Left ventricle myocardium inferior (tissue), 1 donor: ENCODE measurements around the gene CELF4. TPM values are rescaled to one million over a fixed set of nuclear protein-coding genes. Genes with fewer than 3 reads are reported as not detected.

Experiments used
- DNase-seq: peaks from one replicate; pipeline ENCODE4 v3.0.0-alpha.2; 2020
- H3K27ac ChIP-seq: fragments of 200-600 bp; replicated peaks from 2 replicates; pipeline ENCODE4 v1.8.0; 2021
- H3K27me3 ChIP-seq: fragments of 200-600 bp; 2 replicates; pipeline ENCODE4 v1.8.0; 2021; ENCODE audit warnings: low read depth
- H3K36me3 ChIP-seq: fragments of 200-600 bp; 2 replicates; pipeline ENCODE4 v1.8.0; 2021
- H3K4me1 ChIP-seq: fragments of 200-600 bp; 2 replicates; pipeline ENCODE4 v1.8.0; 2021
- H3K4me3 ChIP-seq: fragments of 200-600 bp; 2 replicates; pipeline ENCODE4 v1.8.0; 2021; ENCODE audit warnings: mild to moderate bottlenecking, moderate library complexity
- H3K9me3 ChIP-seq: fragments of 200-600 bp; replicated peaks from 2 replicates; pipeline ENCODE4 v1.8.0; 2021
- intact Hi-C: fragments of 100-400 bp; cut with micrococcal nuclease; formaldehyde crosslinking; loops from one replicate; pipeline ENCODE4 v1.11.0; 2022
- total RNA-seq: library from RNA; stranded (reverse); fragmentation: NEBNext Ultra II Directional; extraction: Animal tissue kit (Norgen Biotek cat#: 25700); gene quantifications from one replicate; pipeline ENCODE4 v1.2.1, GENCODE V29; 2021
- TF ChIP-seq, protein P1 (sequence below): fragments of 200-600 bp; IDR thresholded peaks from 2 replicates; pipeline ENCODE4 v1.8.0; 2021; ENCODE audit warnings: antibody characterized with exemption, mild to moderate bottlenecking, borderline replicate concordance
- donor health status: DM: no; HTN: yes; CAD: no; lungs with severe emphysema.

Gene CELF4
- total RNA-seq, 1 donor from 2014 or later: 0.60 TPM

DNA sequence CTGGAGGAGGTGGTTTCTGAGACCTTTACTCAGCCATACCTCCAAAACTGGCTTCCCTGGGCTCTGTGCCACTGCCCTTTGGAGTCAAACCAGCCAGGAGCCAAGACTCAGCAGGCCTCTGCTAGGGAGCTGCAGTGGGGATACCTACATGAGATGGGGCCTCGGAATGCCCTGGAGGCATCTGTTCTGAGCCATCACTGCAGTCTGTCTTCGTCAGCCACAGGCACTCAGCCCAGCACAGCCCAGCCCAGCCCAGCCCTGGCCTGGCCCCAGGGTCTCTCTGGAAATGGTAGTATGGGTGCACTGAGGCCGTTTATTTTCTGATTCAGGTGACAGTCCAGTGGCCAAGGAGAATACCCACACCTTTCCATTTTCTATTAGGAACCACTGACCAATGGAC, 209.8 kb downstream of the CELF4 start:
- intact Hi-C loops: no loop called here
- Histone ChIP-seq H3K9me3 (no peaks in the 10 kb centered on the region), H3K27ac (no peak overlapping the region), H3K27me3 (peaks cover 5% of the 10 kb centered on the region), H3K4me1 (no peaks in the 10 kb centered on the region), H3K36me3 (no peaks in the 10 kb centered on the region), H3K4me3 (no peak overlapping the region)
- no peak for DNase-seq
- TF ChIP-seq, protein P1, sequence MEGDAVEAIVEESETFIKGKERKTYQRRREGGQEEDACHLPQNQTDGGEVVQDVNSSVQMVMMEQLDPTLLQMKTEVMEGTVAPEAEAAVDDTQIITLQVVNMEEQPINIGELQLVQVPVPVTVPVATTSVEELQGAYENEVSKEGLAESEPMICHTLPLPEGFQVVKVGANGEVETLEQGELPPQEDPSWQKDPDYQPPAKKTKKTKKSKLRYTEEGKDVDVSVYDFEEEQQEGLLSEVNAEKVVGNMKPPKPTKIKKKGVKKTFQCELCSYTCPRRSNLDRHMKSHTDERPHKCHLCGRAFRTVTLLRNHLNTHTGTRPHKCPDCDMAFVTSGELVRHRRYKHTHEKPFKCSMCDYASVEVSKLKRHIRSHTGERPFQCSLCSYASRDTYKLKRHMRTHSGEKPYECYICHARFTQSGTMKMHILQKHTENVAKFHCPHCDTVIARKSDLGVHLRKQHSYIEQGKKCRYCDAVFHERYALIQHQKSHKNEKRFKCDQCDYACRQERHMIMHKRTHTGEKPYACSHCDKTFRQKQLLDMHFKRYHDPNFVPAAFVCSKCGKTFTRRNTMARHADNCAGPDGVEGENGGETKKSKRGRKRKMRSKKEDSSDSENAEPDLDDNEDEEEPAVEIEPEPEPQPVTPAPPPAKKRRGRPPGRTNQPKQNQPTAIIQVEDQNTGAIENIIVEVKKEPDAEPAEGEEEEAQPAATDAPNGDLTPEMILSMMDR: no peak

DNA sequence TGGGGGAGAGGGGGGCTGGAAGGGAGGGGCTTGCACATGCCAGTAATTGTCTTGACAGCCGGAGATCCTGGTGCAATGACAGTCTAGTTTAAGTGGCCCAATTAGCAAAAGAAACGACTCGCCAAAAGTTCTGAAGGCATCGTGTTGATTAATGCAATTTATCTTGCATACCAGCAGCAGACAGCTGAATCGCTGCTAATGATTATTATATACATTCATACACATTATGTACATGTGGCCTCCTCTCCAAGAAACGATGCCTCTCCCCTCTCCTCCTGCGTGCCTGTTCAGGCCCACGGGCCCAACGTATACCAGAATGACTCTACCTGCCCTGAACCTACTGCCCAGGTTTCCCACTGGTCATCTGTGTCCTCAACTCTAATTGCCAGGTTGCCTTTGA, 214.5 kb downstream of the CELF4 start:
- TF ChIP-seq, protein P1: no peak
- Histone ChIP-seq H3K27me3 (peaks cover 41% of the 10 kb centered on the region), H3K4me3 (no peak overlapping the region), H3K9me3 (no peaks in the 10 kb centered on the region), H3K27ac (no peak overlapping the region), H3K4me1 (no peaks in the 10 kb centered on the region), H3K36me3 (no peaks in the 10 kb centered on the region)
- no peak for DNase-seq
- intact Hi-C loops: no loop called here

DNA sequence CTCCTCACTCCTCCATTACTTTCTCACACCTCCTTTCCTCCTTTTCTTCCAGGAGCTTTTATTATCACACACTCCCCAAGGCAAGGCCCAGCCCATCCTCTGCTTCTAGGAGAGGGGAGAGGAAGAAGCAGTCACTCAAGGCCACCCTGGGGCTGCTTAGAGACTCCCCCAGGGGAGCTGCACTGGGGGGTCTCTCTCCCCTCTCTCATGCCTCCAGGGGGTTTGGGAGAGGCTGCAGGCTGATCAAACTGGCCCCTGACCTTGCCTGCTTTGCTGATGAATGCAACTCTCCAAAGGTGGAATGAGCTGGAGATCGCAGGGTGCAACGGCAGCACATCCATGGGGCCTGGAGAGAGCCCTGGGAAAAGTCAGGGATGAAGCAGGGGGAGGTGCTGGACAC, 216.9 kb downstream of the CELF4 start:
- no peaks in the 10 kb centered on the region for H3K36me3 ChIP-seq
- no peak overlapping the region for H3K4me3 ChIP-seq
- intact Hi-C loops: no loop called here
- peaks cover 64% of the 10 kb centered on the region for H3K27me3 ChIP-seq
- no peak for DNase-seq
- H3K27ac ChIP-seq: no peak overlapping the region
- no peaks in the 10 kb centered on the region for H3K9me3 ChIP-seq
- H3K4me1 ChIP-seq: no peaks in the 10 kb centered on the region
- TF ChIP-seq, protein P1: no peak

DNA sequence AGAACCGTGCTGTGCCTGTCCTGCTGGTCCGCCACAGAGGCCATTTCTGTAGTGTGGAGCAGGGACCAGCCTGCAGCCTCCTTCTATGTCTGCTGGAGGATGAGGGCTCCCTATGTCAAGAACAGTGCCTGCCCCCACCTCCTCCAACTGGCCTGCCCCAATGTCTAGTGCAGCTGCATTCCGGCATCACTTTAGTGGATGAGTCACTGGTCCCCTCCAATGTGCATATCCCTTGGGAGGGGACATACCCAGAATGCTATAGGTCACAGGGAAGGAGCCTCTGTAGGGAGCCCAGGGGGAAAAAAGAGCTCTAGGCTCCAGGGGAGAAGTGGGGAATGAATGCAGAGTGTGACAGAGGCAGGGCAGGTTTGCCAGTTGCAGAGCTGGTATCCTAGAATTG, 219.6 kb downstream of the CELF4 start:
- TF ChIP-seq, protein P1: no peak
- H3K9me3 ChIP-seq: no peaks in the 10 kb centered on the region
- H3K36me3 ChIP-seq: no peaks in the 10 kb centered on the region
- no peaks in the 10 kb centered on the region for H3K4me1 ChIP-seq
- H3K27ac ChIP-seq: no peak overlapping the region
- intact Hi-C loops: no loop called here
- H3K27me3 ChIP-seq: peaks cover 81% of the 10 kb centered on the region
- no peak overlapping the region for H3K4me3 ChIP-seq
- DNase-seq: no peak

DNA sequence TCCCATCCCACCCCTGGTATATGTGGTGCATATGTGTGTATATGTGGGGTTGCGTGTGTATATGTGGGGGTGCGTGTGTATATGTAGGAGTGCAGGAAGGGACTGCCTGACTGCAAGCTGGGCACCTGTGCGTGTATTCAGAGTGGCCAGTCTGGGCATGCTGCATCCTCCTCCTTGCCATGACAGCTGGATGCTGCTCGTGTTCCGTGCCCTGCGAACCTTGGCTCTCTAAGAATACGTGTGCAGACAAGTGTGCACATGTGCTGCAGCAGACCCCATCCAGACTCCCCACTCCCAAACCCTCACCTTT, 222.1 kb downstream of the CELF4 start:
- peaks cover 89% of the 10 kb centered on the region for H3K27me3 ChIP-seq
- H3K36me3 ChIP-seq: no peaks in the 10 kb centered on the region
- no peaks in the 10 kb centered on the region for H3K9me3 ChIP-seq
- TF ChIP-seq, protein P1: no peak
- H3K4me1 ChIP-seq: no peaks in the 10 kb centered on the region
- DNase-seq: no peak
- intact Hi-C loops: no loop called here
- no peak overlapping the region for H3K27ac ChIP-seq
- H3K4me3 ChIP-seq: no peak overlapping the region
